Thyroid gland (tissue), 4 donors: ENCODE results near the gene TSPAN11. TPM values are rescaled to one million over a fixed set of nuclear protein-coding genes. Genes with fewer than 3 reads are reported as not detected.
A peak's percentile ranks its signal among the peaks of the same experiment; 100 is the strongest.

Experiments
- DNase-seq, 2 donors: peaks; one replicate each; pipeline ENCODE4 v3.0.0-alpha.2; 2019
- H3K27ac ChIP-seq, 3 donors: fragments of 200-600 bp; sonication (generic); 1 replicate in 2 of 3; 2 replicates in 1 of 3; pipeline ENCODE4 v1.5.1; 2016 to 2019; ENCODE audit warnings: mild to moderate bottlenecking in 1 of 3, moderate library complexity in 1 of 3
- H3K27me3 ChIP-seq: fragments of 200-600 bp; sonication (generic); one replicate; pipeline ENCODE4 v1.5.1; 2019
- H3K36me3 ChIP-seq, 2 donors: fragments of 200-600 bp; sonication (generic); one replicate each; pipeline ENCODE4 v1.5.1; 2016 to 2019
- H3K4me1 ChIP-seq, 2 donors: fragments of 200-600 bp; sonication (generic); one replicate each; pipeline ENCODE4 v1.5.1; 2017 to 2019
- H3K4me3 ChIP-seq, 3 donors: fragments of 200-600 bp; sonication (generic); replicated peaks in 1 of 3; 1 replicate in 2 of 3; 2 replicates in 1 of 3; pipeline ENCODE4 v1.5.1; 2016; ENCODE audit warnings: mild to moderate bottlenecking in 1 of 3
- H3K9me3 ChIP-seq: fragments of 200-600 bp; sonication (generic); one replicate; pipeline ENCODE4 v1.5.1; 2017
- CTCF ChIP-seq, 6 experiments: fragments of 200-600 bp in 3 of 6; fragments of 450-650 bp in 3 of 6; sonication (generic) in 3 of 6; IDR thresholded peaks; one replicate each; pipeline ENCODE4 v1.5.1; 2016 to 2019; ENCODE audit warnings: antibody characterized with exemption in 6 of 6, mild to moderate bottlenecking in 2 of 6, inconsistent platforms in 1 of 6, moderate library complexity in 1 of 6
- POLR2A ChIP-seq, 2 donors: fragments of 450-650 bp; IDR thresholded peaks; one replicate each; pipeline ENCODE4 v1.6.1; 2017; ENCODE audit warnings: antibody characterized with exemption in 2 of 2, mild to moderate bottlenecking in 2 of 2, moderate library complexity in 1 of 2
- WGBS, 2 donors: methylation state at CpG; one replicate each; pipeline ENCODE4 v1.1.5; 2017; 5-methylcytosine and 5-hydroxymethylcytosine counted together
- intact Hi-C: fragments of 100-400 bp; cut with DNase I; formaldehyde crosslinking; loops from one replicate; pipeline ENCODE4 v1.15.1; 2023
- total RNA-seq, 4 donors: library from RNA; depleted of rRNA; stranded (reverse); fragments of >200 nt; gene quantifications; one replicate each; pipeline ENCODE4 v1.2.3, GENCODE V29; 2016

TSPAN11 gene
- total RNA-seq, 4 donors from 2014 or later = 2.0 to 7.5 (median 4.4) TPM

DNA sequence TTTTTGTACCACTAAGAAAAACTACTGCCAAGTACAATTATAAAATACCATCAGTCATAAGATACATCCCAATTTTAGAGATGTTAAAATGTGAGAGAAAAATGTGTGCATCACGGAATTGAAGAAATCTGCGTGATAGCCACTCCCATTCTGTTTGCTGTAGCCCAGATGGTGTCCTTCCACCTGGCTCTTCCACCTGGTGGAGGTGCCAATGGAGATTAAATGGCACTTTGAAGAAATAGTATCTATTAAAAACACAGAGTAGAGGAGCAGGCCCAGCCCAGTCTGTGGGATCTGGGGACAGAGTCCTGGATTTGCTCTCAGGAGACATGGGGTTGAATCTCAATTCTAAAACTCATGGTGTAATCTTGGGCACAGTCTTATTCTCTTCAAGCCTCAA, 35.5 kb downstream of the TSPAN11 start:
- Histone ChIP-seq H3K4me1 (no peaks in the 10 kb centered on the region), H3K27ac (no peak overlapping the region), H3K36me3 (no peaks in the 10 kb centered on the region), H3K9me3 (no peaks in the 10 kb centered on the region), H3K27me3 (no peaks in the 10 kb centered on the region), H3K4me3 (no peak overlapping the region)
- intact Hi-C loops = no loop called here
- no peak for DNase-seq
- 88 to 94% methylated on average over 2 of the region's 2 CpGs for WGBS, 2 donors
- no peak for TF ChIP-seq POLR2A (IDR thresholded peaks at IDR 0.05)
- no peak for TF ChIP-seq CTCF (IDR thresholded peaks at IDR 0.05)

DNA sequence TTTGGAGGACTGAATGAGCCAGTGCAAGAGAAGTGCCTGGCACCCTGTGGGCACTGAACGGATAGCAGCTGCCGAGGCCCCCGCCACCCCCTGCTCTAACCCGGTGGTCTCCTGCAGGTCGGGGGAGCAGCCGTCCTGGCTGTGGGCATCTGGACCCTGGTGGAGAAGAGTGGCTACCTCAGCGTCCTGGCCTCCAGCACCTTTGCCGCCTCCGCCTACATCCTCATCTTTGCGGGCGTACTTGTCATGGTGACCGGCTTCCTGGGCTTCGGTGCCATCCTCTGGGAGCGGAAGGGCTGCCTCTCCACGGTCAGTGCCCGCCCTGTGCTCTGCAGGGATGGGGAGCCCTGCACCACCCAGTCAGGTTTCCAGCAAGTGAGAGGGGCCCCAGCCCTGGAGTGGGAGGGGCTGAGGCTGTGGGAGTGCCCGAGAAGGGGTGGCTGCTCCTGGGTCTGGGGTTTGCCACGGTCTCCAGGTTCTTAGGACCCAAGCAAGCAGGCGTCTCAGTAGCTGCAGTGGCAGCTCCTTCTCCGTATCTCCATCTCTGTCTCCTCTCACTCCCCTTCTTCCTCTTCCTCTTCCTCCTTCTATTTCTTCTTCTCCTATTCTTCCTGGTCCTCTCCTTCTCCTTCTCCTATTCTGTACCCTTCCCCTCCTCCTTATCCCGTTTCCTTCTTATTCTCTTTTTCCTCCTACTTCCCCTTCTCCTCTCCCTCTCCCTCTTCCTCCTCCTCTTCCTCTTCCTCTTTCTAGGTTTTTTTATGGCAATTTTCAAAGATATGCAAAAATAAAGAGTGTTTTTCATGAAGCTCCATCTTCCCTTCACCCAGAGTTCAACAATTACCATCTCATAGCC, 37.4 kb downstream of the TSPAN11 start:
- Histone ChIP-seq H3K4me1 (no peaks in the 10 kb centered on the region), H3K27me3 (no peaks in the 10 kb centered on the region), H3K9me3 (no peaks in the 10 kb centered on the region), H3K4me3 (no peak overlapping the region), H3K27ac (no peak overlapping the region), H3K36me3 (no peaks in the 10 kb centered on the region)
- WGBS, 2 donors = 68 to 85% methylated on average over 8 to 11 of the region's 21 CpGs
- intact Hi-C loops = no loop called here
- no peak for DNase-seq
- TF ChIP-seq CTCF (IDR thresholded peaks at IDR 0.05) (no peak), POLR2A (IDR thresholded peaks at IDR 0.05) (no peak)

- Histone ChIP-seq H3K27me3 (no peaks in the 10 kb centered on the region), H3K27ac (no peak overlapping the region), H3K36me3 (no peaks in the 10 kb centered on the region), H3K4me3 (no peak overlapping the region), H3K4me1 (no peaks in the 10 kb centered on the region), H3K9me3 (no peaks in the 10 kb centered on the region)
- intact Hi-C loops = no loop called here
- WGBS, 2 donors = 81 to 84% methylated on average over 13 to 14 of the region's 14 CpGs
- TF ChIP-seq POLR2A (IDR thresholded peaks at IDR 0.05) (no peak), CTCF (IDR thresholded peaks at IDR 0.05) (no peak)
- no peak for DNase-seq
Observed at GRCh38 chr12:30964896-30965612, 38.5 kb downstream of the TSPAN11 start.

DNA sequence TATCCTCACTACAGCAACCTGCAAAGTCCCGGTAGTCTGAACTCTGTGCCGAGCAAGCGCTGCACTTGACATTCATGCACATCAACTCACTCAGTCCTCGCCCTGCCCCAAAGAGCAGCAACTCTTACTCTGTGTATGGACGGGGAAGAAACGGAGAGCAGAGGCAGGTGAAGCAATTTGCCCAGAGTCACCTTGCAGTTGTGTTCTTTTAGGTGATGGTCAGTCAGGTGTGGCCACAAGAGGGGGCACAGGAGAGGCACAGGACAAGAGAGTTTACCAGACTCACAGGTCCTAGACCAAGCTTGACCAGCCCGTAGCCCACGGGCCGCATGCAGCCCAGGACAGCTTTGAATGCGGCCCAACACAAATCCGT, 39.1 kb downstream of the TSPAN11 start:
- TF ChIP-seq POLR2A (IDR thresholded peaks at IDR 0.05) (no peak), CTCF (IDR thresholded peaks at IDR 0.05) (no peak)
- no peaks in the 10 kb centered on the region for H3K36me3 ChIP-seq
- DNase-seq = peak; percentile 10 to 29
- H3K9me3 ChIP-seq = no peaks in the 10 kb centered on the region
- no peak overlapping the region for H3K4me3 ChIP-seq
- intact Hi-C loops = no loop called here
- H3K27me3 ChIP-seq = no peaks in the 10 kb centered on the region
- no peak overlapping the region for H3K27ac ChIP-seq
- no peaks in the 10 kb centered on the region for H3K4me1 ChIP-seq
- WGBS, 2 donors = 58 to 63% methylated on average over 11 of the region's 11 CpGs

- intact Hi-C loops = no loop called here
- DNase-seq = no peak
- H3K27me3 ChIP-seq = no peaks in the 10 kb centered on the region
- no peaks in the 10 kb centered on the region for H3K4me1 ChIP-seq
- H3K9me3 ChIP-seq = no peaks in the 10 kb centered on the region
- TF ChIP-seq CTCF (IDR thresholded peaks at IDR 0.05) (no peak), POLR2A (IDR thresholded peaks at IDR 0.05) (no peak)
- H3K36me3 ChIP-seq = no peaks in the 10 kb centered on the region
- no peak overlapping the region for H3K27ac ChIP-seq
- no peak overlapping the region for H3K4me3 ChIP-seq
- WGBS, 2 donors = 97% methylated on average over 3 of the region's 3 CpGs
Observed at GRCh38 chr12:30967026-30967425, 40.5 kb downstream of the TSPAN11 start.
